Measurements from ENCODE around the gene ULK4.
"Not testable (repeated sequence)": the region's sequence is repeated elsewhere in the genome, so short reads cannot be mapped to it uniquely, and the experiment has no call there.

The ULK4 gene

DNA sequence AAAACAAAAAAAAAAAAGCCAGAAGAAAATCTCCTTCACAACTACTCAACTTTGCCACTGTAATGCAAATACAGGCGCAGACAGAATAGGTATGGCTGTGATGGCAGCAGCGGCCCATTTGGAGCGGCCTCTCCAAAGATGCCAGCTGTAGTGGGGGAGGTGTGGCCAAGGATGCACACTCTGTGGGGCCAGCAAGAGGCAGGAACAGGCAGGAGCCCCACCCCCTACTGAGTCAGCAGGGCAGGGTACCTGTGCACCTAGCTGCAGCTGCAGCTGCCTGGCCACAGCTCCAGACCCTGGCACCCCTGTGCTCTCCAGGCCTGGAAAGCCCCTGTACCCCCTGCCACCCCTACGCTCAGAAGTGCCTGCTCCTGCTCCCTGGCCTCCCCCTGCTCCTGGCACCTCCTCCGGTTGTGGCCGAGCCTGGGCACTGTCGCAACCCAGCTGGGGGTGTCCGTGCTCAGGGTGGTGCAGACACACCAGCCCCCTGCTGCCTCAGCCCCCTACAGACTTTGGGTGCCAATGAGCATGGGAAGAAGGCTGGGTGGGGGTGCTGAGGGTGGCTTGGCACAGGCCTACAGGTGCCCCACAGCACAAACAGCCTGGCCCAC lies 312.7 kb downstream of the ULK4 start:
- Histone ChIP-seq H3K9ac (ENCODE audit: low read depth, low read length) (no peak overlapping the region), H3K36me3 (ENCODE audit: insufficient read depth, low read length) (no peaks in the 10 kb centered on the region), H4K20me1 (ENCODE audit: insufficient read depth, low read length) (no peaks in the 10 kb centered on the region), H3K27me3 (ENCODE audit: insufficient read depth, low read length, poor library complexity) (no peaks in the 10 kb centered on the region), H3K4me3 (ENCODE audit: low read depth in 1 of 2, low read length in 2 of 2) (no peak overlapping the region), H3K4me1 (ENCODE audit: insufficient read depth, low read length) (no peaks in the 10 kb centered on the region), H3K4me2 (ENCODE audit: insufficient read depth, low read length) (no peak overlapping the region), H3K27ac (ENCODE audit: low read length) (no peak overlapping the region), H3K79me2 (ENCODE audit: insufficient read depth, low read length) (no peaks in the 10 kb centered on the region), H3K9me3 (ENCODE audit: insufficient read depth, low read length, severe bottlenecking) (peaks cover 11% of the 10 kb centered on the region), H2AFZ (ENCODE audit: low read depth, low read length) (no peak overlapping the region)
- TF ChIP-seq, protein P1, sequence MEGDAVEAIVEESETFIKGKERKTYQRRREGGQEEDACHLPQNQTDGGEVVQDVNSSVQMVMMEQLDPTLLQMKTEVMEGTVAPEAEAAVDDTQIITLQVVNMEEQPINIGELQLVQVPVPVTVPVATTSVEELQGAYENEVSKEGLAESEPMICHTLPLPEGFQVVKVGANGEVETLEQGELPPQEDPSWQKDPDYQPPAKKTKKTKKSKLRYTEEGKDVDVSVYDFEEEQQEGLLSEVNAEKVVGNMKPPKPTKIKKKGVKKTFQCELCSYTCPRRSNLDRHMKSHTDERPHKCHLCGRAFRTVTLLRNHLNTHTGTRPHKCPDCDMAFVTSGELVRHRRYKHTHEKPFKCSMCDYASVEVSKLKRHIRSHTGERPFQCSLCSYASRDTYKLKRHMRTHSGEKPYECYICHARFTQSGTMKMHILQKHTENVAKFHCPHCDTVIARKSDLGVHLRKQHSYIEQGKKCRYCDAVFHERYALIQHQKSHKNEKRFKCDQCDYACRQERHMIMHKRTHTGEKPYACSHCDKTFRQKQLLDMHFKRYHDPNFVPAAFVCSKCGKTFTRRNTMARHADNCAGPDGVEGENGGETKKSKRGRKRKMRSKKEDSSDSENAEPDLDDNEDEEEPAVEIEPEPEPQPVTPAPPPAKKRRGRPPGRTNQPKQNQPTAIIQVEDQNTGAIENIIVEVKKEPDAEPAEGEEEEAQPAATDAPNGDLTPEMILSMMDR (IDR thresholded peaks at IDR 0.05; ENCODE audit: borderline replicate concordance, extremely low read depth, low read length, poor library complexity, severe bottlenecking), result no peak
- no peak for TF ChIP-seq EZH2 (IDR thresholded peaks at IDR 0.05; ENCODE audit: borderline replicate concordance, low read depth, low read length, severe bottlenecking)
- no peak for ATAC-seq (ENCODE audit: insufficient read depth, low read depth)
- no peak for DNase-seq

DNA sequence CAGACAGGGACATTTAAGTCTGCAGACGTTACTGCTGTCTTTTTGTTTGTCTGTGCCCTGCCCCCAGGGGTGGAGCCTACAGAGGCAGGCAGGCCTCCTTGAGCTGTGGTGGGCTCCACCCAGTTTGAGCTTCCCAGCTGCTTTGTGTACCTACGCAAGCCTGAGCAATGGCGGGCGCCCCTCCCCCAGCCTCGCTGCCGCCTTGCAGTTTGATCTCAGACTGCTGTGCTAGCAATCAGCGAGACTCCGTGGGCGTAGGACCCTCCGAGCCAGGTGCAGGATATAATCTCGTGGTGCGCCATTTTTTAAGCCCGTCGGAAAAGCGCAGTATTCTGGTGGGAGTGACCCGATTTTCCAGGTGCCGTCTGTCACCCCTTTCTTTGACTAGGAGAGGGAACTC lies 314.2 kb downstream of the ULK4 start:
- not testable (repeated sequence) for H3K4me2 ChIP-seq (ENCODE audit: insufficient read depth, low read length); H3K9ac ChIP-seq (ENCODE audit: low read depth, low read length); H3K27me3 ChIP-seq (ENCODE audit: insufficient read depth, low read length, poor library complexity); H3K4me3 ChIP-seq (ENCODE audit: low read depth in 1 of 2, low read length in 2 of 2); H3K36me3 ChIP-seq (ENCODE audit: insufficient read depth, low read length); ATAC-seq (ENCODE audit: insufficient read depth, low read depth); DNase-seq; H2AFZ ChIP-seq (ENCODE audit: low read depth, low read length); H3K79me2 ChIP-seq (ENCODE audit: insufficient read depth, low read length); H3K27ac ChIP-seq (ENCODE audit: low read length); H3K4me1 ChIP-seq (ENCODE audit: insufficient read depth, low read length); H4K20me1 ChIP-seq (ENCODE audit: insufficient read depth, low read length)
- H3K9me3 ChIP-seq (ENCODE audit: insufficient read depth, low read length, severe bottlenecking), result peaks cover 11% of the 10 kb centered on the region

DNA sequence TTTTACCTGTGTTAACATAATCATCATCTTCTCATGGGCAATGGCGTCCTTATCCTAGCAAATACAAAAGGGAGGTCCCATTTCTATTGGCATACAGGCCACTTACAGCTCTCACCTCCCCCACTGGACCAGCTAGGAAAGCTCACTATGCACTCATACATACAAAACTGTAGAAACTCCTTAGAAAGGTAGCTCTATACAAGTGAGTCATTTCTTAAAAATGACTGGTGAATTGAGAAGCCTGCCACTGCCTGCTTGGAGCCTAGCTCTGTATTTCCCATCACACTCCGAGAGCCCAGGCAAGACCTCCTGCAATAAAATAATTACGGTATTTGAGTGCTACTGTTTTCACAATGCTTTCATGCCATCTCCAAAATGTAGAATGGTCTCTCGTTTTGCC lies 321.8 kb downstream of the ULK4 start:
- H4K20me1 ChIP-seq (ENCODE audit: insufficient read depth, low read length), result no peaks in the 10 kb centered on the region

DNA sequence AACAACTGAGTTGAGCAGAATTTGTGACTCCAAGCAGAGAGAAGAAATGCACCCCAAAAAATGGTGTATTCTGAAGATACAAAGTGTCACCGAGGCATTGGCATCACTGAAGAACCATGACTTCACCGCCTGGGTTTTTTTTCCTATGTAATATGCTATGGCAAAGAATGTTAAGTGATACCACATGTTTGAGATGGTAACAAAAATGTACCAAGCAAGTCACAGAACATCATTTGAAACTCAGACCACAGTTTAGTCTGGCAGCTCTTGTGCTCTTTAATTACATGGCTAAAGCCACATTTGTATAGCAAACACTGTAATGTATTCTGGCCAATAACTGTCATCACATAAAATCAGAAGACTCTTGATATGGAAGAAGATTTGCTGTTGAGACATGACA lies 323.5 kb downstream of the ULK4 start:
- no peaks in the 10 kb centered on the region for H3K36me3 ChIP-seq (ENCODE audit: insufficient read depth, low read length)
- H3K4me2 ChIP-seq (ENCODE audit: insufficient read depth, low read length), result no peak overlapping the region
- ATAC-seq (ENCODE audit: insufficient read depth, low read depth) (no peak), DNase-seq (no peak)
- no peak overlapping the region for H3K9ac ChIP-seq (ENCODE audit: low read depth, low read length)
- H3K79me2 ChIP-seq (ENCODE audit: insufficient read depth, low read length), result no peaks in the 10 kb centered on the region
- H2AFZ ChIP-seq (ENCODE audit: low read depth, low read length), result no peak overlapping the region
- no peak overlapping the region for H3K4me3 ChIP-seq (ENCODE audit: low read depth in 1 of 2, low read length in 2 of 2)
- no peaks in the 10 kb centered on the region for H3K4me1 ChIP-seq (ENCODE audit: insufficient read depth, low read length)
- TF ChIP-seq EZH2 (IDR thresholded peaks at IDR 0.05; ENCODE audit: borderline replicate concordance, low read depth, low read length, severe bottlenecking), result no peak
- no peaks in the 10 kb centered on the region for H3K27me3 ChIP-seq (ENCODE audit: insufficient read depth, low read length, poor library complexity)
- H3K9me3 ChIP-seq (ENCODE audit: insufficient read depth, low read length, severe bottlenecking), result no peaks in the 10 kb centered on the region
- no peak overlapping the region for H3K27ac ChIP-seq (ENCODE audit: low read length)
- H4K20me1 ChIP-seq (ENCODE audit: insufficient read depth, low read length), result no peaks in the 10 kb centered on the region

More for the DNA sequence above, 321.8 kb downstream of the ULK4 start:
- Histone ChIP-seq H3K9ac (ENCODE audit: low read depth, low read length) (no peak overlapping the region), H3K79me2 (ENCODE audit: insufficient read depth, low read length) (no peaks in the 10 kb centered on the region), H3K4me3 (ENCODE audit: low read depth in 1 of 2, low read length in 2 of 2) (no peak overlapping the region), H3K27ac (ENCODE audit: low read length) (no peak overlapping the region), H3K4me2 (ENCODE audit: insufficient read depth, low read length) (no peak overlapping the region), H2AFZ (ENCODE audit: low read depth, low read length) (no peak overlapping the region), H3K36me3 (ENCODE audit: insufficient read depth, low read length) (no peaks in the 10 kb centered on the region), H3K9me3 (ENCODE audit: insufficient read depth, low read length, severe bottlenecking) (no peaks in the 10 kb centered on the region), H3K27me3 (ENCODE audit: insufficient read depth, low read length, poor library complexity) (no peaks in the 10 kb centered on the region), H3K4me1 (ENCODE audit: insufficient read depth, low read length) (no peaks in the 10 kb centered on the region)
- TF ChIP-seq, protein P1 (IDR thresholded peaks at IDR 0.05; ENCODE audit: borderline replicate concordance, extremely low read depth, low read length, poor library complexity, severe bottlenecking), result no peak
- TF ChIP-seq EZH2 (IDR thresholded peaks at IDR 0.05; ENCODE audit: borderline replicate concordance, low read depth, low read length, severe bottlenecking), result no peak
- DNase-seq (no peak), ATAC-seq (ENCODE audit: insufficient read depth, low read depth) (no peak)

All from DND-41 (cell line).